ENCODE measurements around the gene INO80.

Gene INO80

GRCh38 chr15:41001524-41002214 lies 114.4 kb downstream of the INO80 start:
- no peak for DNase-seq

- no peak for DNase-seq
Observed at GRCh38 chr15:40999190-40999589, 116.9 kb downstream of the INO80 start.

GRCh38 chr15:40995656-40996055 lies 120.4 kb downstream of the INO80 start:
- no peak for DNase-seq

- DNase-seq, result no peak
Observed at GRCh38 chr15:40992825-40993224, 123.3 kb downstream of the INO80 start.

GRCh38 chr15:40992241-40992741 lies 123.8 kb downstream of the INO80 start:
- DNase-seq, result no peak

GRCh38 chr15:40991355-40991754 lies 124.7 kb downstream of the INO80 start:
- no peak for DNase-seq

- DNase-seq, result no peak
Observed at GRCh38 chr15:40990789-40991188, 125.3 kb downstream of the INO80 start.

GRCh38 chr15:40990080-40990479 lies 126.0 kb downstream of the INO80 start:
- DNase-seq, result no peak

GRCh38 chr15:40988156-40988555 lies 127.9 kb downstream of the INO80 start:
- no peak for DNase-seq

GRCh38 chr15:40986820-40987219 lies 129.3 kb downstream of the INO80 start:
- no peak for DNase-seq

- DNase-seq, result no peak
Observed at GRCh38 chr15:40985541-40986330, 130.3 kb downstream of the INO80 start.

- DNase-seq, result no peak
Observed at GRCh38 chr15:40984964-40985363, 131.1 kb downstream of the INO80 start.

- DNase-seq, result no peak
Observed at GRCh38 chr15:40984406-40984805, 131.7 kb downstream of the INO80 start.

GRCh38 chr15:40982855-40983254 lies 133.2 kb downstream of the INO80 start:
- DNase-seq, result no peak

GRCh38 chr15:40981186-40981585 lies 134.9 kb downstream of the INO80 start:
- DNase-seq, result no peak

GRCh38 chr15:40978562-40978961 lies 137.5 kb downstream of the INO80 start:
- DNase-seq, result no peak

GRCh38 chr15:40978141-40978540 lies 137.9 kb downstream of the INO80 start:
- DNase-seq, result no peak

GRCh38 chr15:40976819-40977218 lies 139.3 kb downstream of the INO80 start:
- DNase-seq, result no peak

GRCh38 chr15:40974879-40975278 lies 141.2 kb downstream of the INO80 start:
- no peak for DNase-seq

- DNase-seq, result no peak
Observed at GRCh38 chr15:40969363-40969762, 146.7 kb downstream of the INO80 start.

GRCh38 chr15:40968290-40969085 lies 147.6 kb downstream of the INO80 start:
- no peak for DNase-seq

GRCh38 chr15:40964634-40965033 lies 151.4 kb downstream of the INO80 start:
- DNase-seq, result no peak

- no peak for DNase-seq
Observed at GRCh38 chr15:40964006-40964405, 152.1 kb downstream of the INO80 start.

Measured in C1 segment of cervical spinal cord (tissue), 14 donors.